GM12892 (cell line): Measurements from ENCODE around the gene SHISA9.

Experiments used
- DNase-seq: peaks from one replicate; pipeline ENCODE4 v3.0.0; 2011; ENCODE audit not compliant: insufficient read length
- FAIRE-seq: peaks from 2 replicates; lab custom pipeline; 2011; peaks lifted over from hg19 to GRCh38; lab: Jason Lieb, UNC
- POLR2A ChIP-seq: IDR thresholded peaks from 2 replicates; pipeline ENCODE4 v1.6.1; 2011; ENCODE audit warnings: low read depth, low read length, control low read depth
- POLR2AphosphoS5 ChIP-seq: IDR thresholded peaks from 2 replicates; pipeline ENCODE4 v1.6.1; 2011; ENCODE audit warnings: low read depth, low read length, control low read depth
- TAF1 ChIP-seq: IDR thresholded peaks from 2 replicates; pipeline ENCODE4 v1.6.1; 2011; ENCODE audit warnings: low read depth, mild to moderate bottlenecking, control low read depth, low read length, borderline replicate concordance

The SHISA9 gene

DNA sequence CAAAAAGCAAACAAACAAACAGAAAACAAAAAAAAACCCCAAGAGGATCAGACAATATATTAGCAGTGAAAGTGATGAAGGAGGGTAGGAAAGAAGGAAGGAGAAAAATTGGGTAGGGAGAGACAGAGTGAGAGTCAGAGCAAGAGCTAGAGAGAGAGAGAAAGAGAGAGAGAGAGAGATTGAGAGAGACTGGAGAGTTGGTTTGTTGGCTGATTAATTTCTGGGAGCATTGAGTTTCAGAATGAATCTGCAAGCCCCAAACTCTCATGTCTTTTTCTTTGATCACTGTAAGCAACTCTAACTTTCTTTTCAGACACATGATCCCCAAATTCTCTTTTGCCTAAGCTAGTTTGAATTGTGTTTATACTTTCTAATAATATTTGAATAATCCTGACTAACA lies 388.1 kb downstream of the SHISA9 start:
- no peak for DNase-seq
- FAIRE-seq = no peak
- TF ChIP-seq POLR2AphosphoS5 (no peak), TAF1 (no peak), POLR2A (no peak)
